PC-3 (cell line): ENCODE results near the gene STRBP.

ENCODE experiments used
- CTCF ChIP-seq: fragments of 300-600 bp; sonication (generic); conservative IDR thresholded peaks from 2 replicates; pipeline ENCODE4 v1.5.1; 2017; ENCODE audit warnings: antibody characterized with exemption, low read depth, mild to moderate bottlenecking, low read length
- EZH2 ChIP-seq: fragments of 300-600 bp; sonication (generic); IDR thresholded peaks from one replicate; pipeline ENCODE4 v1.6.1; 2017; ENCODE audit warnings: antibody characterized with exemption, mild to moderate bottlenecking, low read length; ENCODE audit not compliant: unreplicated experiment

DNA sequence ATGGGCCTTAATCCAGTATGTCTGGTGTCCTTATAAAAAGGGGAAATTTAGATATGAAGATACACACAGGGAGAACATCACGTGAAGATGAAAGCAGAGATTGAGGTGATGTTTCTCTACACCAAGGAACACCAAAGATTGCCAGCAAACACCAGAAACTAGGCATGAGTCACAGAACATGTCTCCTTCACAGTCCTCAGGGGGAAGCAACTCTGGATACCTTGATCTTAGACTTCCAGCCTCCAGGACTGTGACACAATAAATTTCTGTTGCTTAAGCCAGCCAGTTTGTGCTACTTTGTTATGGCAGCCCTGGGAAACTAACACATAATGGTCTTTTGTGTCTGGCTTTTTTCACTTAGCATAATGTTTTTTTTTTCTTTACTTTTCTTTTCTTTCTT, 41.2 kb upstream of the STRBP start:
- no peak for TF ChIP-seq CTCF
- TF ChIP-seq EZH2, result no peak
